ENCODE measurements around the gene UTS2. TPM values are rescaled to one million over a fixed set of nuclear protein-coding genes. Genes with fewer than 3 reads are reported as not detected.

Gene UTS2
- total and polyA plus RNA-seq, 9 donors: 0.04 to 0.55 TPM; not detected in 7

GRCh38 chr1:7859406-7859805, 6.5 kb upstream of the UTS2 start:
- TF ChIP-seq EP300 (IDR thresholded peaks at IDR 0.05) (no peak), CTCF (IDR thresholded peaks at IDR 0.05) (no peak), POLR2A (IDR thresholded peaks at IDR 0.05) (no peak)
- Histone ChIP-seq H3K36me3 (no peaks in the 10 kb centered on the region), H3K4me3 (no peak overlapping the region), H3K4me1 (ENCODE audit: insufficient read depth) (no peaks in the 10 kb centered on the region), H3K27ac (no peak overlapping the region), H3K27me3 (no peaks in the 10 kb centered on the region), H3K9me3 (no peaks in the 10 kb centered on the region)
- intact Hi-C loops (cut with DNase I): loop anchor here in 1 of 4 donors (2.0 kb wide), 1 partner anchor 19 kb away; no protein-coding TSS in a partner anchor
- no peak for DNase-seq
- 82 to 93% (median 82%) methylated on average over 7 of the region's 7 CpGs for WGBS, 3 donors

- Histone ChIP-seq H3K9me3 (no peaks in the 10 kb centered on the region), H3K4me3 (no peak overlapping the region), H3K36me3 (no peaks in the 10 kb centered on the region), H3K27me3 (no peaks in the 10 kb centered on the region), H3K27ac (no peak overlapping the region), H3K4me1 (ENCODE audit: insufficient read depth) (no peaks in the 10 kb centered on the region)
- no peak for TF ChIP-seq POLR2A (IDR thresholded peaks at IDR 0.05)
- TF ChIP-seq EP300 (IDR thresholded peaks at IDR 0.05): no peak
- TF ChIP-seq CTCF (IDR thresholded peaks at IDR 0.05): no peak
- WGBS, 3 donors: 73 to 80% (median 75%) methylated on average over 4 of the region's 4 CpGs
- intact Hi-C loops (cut with DNase I): loop anchor here in 1 of 4 donors (2.0 kb wide), 1 partner anchor 17 kb away; no protein-coding TSS in a partner anchor
- DNase-seq: no peak
Observed at GRCh38 chr1:7857985-7858384, 5.1 kb upstream of the UTS2 start.

GRCh38 chr1:7857000-7857399, 4.1 kb upstream of the UTS2 start:
- intact Hi-C loops (cut with DNase I): no loop called here
- Histone ChIP-seq H3K4me1 (ENCODE audit: insufficient read depth) (no peaks in the 10 kb centered on the region), H3K9me3 (no peaks in the 10 kb centered on the region), H3K4me3 (no peak overlapping the region), H3K36me3 (no peaks in the 10 kb centered on the region), H3K27me3 (no peaks in the 10 kb centered on the region), H3K27ac (no peak overlapping the region)
- DNase-seq: no peak
- WGBS, 3 donors: 61 to 69% (median 64%) methylated on average over 2 of the region's 2 CpGs
- no peak for TF ChIP-seq CTCF (IDR thresholded peaks at IDR 0.05)
- no peak for TF ChIP-seq POLR2A (IDR thresholded peaks at IDR 0.05)

- no peaks in the 10 kb centered on the region for H3K27me3 ChIP-seq
- DNase-seq: no peak
- no peaks in the 10 kb centered on the region for H3K9me3 ChIP-seq
- no peaks in the 10 kb centered on the region for H3K36me3 ChIP-seq
- no peak overlapping the region for H3K4me3 ChIP-seq
- H3K27ac ChIP-seq: no peak overlapping the region
- H3K4me1 ChIP-seq (ENCODE audit: insufficient read depth): no peaks in the 10 kb centered on the region
- 46 to 59% (median 51%) methylated on average over 15 of the region's 15 CpGs for WGBS, 3 donors
- TF ChIP-seq CTCF (IDR thresholded peaks at IDR 0.05): no peak
- intact Hi-C loops (cut with DNase I): no loop called here
Observed at GRCh38 chr1:7856345-7856744, 3.5 kb upstream of the UTS2 start.

- WGBS, 3 donors: 75 to 89% (median 81%) methylated on average over 7 of the region's 7 CpGs
- Histone ChIP-seq H3K9me3 (no peaks in the 10 kb centered on the region), H3K27me3 (no peaks in the 10 kb centered on the region), H3K4me3 (no peak overlapping the region), H3K36me3 (no peaks in the 10 kb centered on the region), H3K4me1 (ENCODE audit: insufficient read depth) (no peaks in the 10 kb centered on the region), H3K27ac (no peak overlapping the region)
- intact Hi-C loops (cut with DNase I): no loop called here
- TF ChIP-seq CTCF (IDR thresholded peaks at IDR 0.05) (no peak), POLR2A (IDR thresholded peaks at IDR 0.05) (no peak), EP300 (IDR thresholded peaks at IDR 0.05) (no peak)
- DNase-seq: no peak
Observed at GRCh38 chr1:7853684-7854026, 790 bp upstream of the UTS2 start.
